HepG2 (cell line): ENCODE measurements around the gene IMP3. TPM values are rescaled to one million over a fixed set of nuclear protein-coding genes. Genes with fewer than 3 reads are reported as not detected.

Experiments
- KDM5B ChIP-seq: sonication (generic); formaldehyde crosslinking; IDR thresholded peaks from 2 replicates; pipeline ENCODE4 v1.4.0; 2020; ENCODE audit warnings: missing genetic modification reagents, mild to moderate bottlenecking, borderline replicate concordance
- PRPF4 ChIP-seq: fragments of 200-400 bp; formaldehyde crosslinking; IDR thresholded peaks from 2 replicates; pipeline ENCODE4 v1.6.1; 2016; ENCODE audit warnings: low read length, low read depth; ENCODE audit not compliant: poor library complexity, severe bottlenecking
- SRSF4 ChIP-seq: fragments of 200-400 bp; formaldehyde crosslinking; IDR thresholded peaks from one replicate; pipeline ENCODE4 v1.6.1; 2018; ENCODE audit warnings: mild to moderate bottlenecking, low read depth, low read length, moderate library complexity; ENCODE audit not compliant: poor library complexity, severe bottlenecking
- ZNF230 ChIP-seq: sonication (generic); formaldehyde crosslinking; IDR thresholded peaks from 2 replicates; pipeline ENCODE4 v1.4.0; 2020; ENCODE audit warnings: mild to moderate bottlenecking, missing genetic modification reagents
- ZNF350 ChIP-seq: sonication (generic); formaldehyde crosslinking; IDR thresholded peaks from 2 replicates; pipeline ENCODE4 v1.4.0; 2020; ENCODE audit warnings: mild to moderate bottlenecking, low read depth, missing genetic modification reagents, borderline replicate concordance
- ZNF629 ChIP-seq: sonication (generic); formaldehyde crosslinking; conservative IDR thresholded peaks from 2 replicates; pipeline ENCODE4 v1.5.0; 2020; ENCODE audit warnings: missing genetic modification reagents
- ZNF878 ChIP-seq: sonication (generic); formaldehyde crosslinking; IDR thresholded peaks from 2 replicates; pipeline ENCODE4 v1.8.1; 2023; ENCODE audit warnings: mild to moderate bottlenecking, missing genetic modification reagents, moderate library complexity
- polyA plus RNA-seq, 8 experiments: library from polyadenylated mRNA; depleted of rRNA in 3 of 8; stranded (reverse) in 7 of 8; unstranded in 1 of 8; fragments of >200 nt; fragmentation: Illumina TruSeq in 4 of 8; extraction: Trizol in 4 of 8; gene quantifications; 2 replicates each; pipeline versions ENCODE4 v1.2.1 to v1.2.3, GENCODE V29; 2011 to 2016; ENCODE audit warnings: low read depth in 4 of 8, missing spikeins in 1 of 8, mixed read lengths in 1 of 8; ENCODE audit not compliant: insufficient read depth in 1 of 8
- total RNA-seq, 5 experiments: library from RNA; depleted of rRNA; stranded (reverse); fragments of >200 nt; fragmentation: Illumina TruSeq; extraction: Trizol; gene quantifications; 2 replicates each; pipeline ENCODE4 v1.2.3, GENCODE V29; 2016; ENCODE audit warnings: low read depth in 1 of 5
- TF ChIP-seq, protein P1 (sequence below): sonication (generic); formaldehyde crosslinking; conservative IDR thresholded peaks from 2 replicates; pipeline ENCODE4 v1.4.0; 2020; ENCODE audit warnings: missing genetic modification reagents
- TF ChIP-seq, protein P2 (sequence below): sonication (generic); formaldehyde crosslinking; IDR thresholded peaks from 2 replicates; pipeline ENCODE4 v1.4.0; 2020; ENCODE audit warnings: missing genetic modification reagents, mild to moderate bottlenecking, borderline replicate concordance
- TF ChIP-seq, protein P3 (sequence below): sonication (generic); formaldehyde crosslinking; IDR thresholded peaks from 2 replicates; pipeline ENCODE4 v1.4.0; 2020; ENCODE audit warnings: missing genetic modification reagents
- TF ChIP-seq, protein P4 (sequence below): sonication (generic); formaldehyde crosslinking; IDR thresholded peaks from 2 replicates; pipeline ENCODE4 v1.4.0; 2020; ENCODE audit warnings: mild to moderate bottlenecking, missing genetic modification reagents

Gene IMP3
- total and polyA plus RNA-seq, 2 of the 13 experiments (the other 11 are each of a cell fraction or from before 2014, with no cell fraction given), result 38.3 to 143 TPM

DNA sequence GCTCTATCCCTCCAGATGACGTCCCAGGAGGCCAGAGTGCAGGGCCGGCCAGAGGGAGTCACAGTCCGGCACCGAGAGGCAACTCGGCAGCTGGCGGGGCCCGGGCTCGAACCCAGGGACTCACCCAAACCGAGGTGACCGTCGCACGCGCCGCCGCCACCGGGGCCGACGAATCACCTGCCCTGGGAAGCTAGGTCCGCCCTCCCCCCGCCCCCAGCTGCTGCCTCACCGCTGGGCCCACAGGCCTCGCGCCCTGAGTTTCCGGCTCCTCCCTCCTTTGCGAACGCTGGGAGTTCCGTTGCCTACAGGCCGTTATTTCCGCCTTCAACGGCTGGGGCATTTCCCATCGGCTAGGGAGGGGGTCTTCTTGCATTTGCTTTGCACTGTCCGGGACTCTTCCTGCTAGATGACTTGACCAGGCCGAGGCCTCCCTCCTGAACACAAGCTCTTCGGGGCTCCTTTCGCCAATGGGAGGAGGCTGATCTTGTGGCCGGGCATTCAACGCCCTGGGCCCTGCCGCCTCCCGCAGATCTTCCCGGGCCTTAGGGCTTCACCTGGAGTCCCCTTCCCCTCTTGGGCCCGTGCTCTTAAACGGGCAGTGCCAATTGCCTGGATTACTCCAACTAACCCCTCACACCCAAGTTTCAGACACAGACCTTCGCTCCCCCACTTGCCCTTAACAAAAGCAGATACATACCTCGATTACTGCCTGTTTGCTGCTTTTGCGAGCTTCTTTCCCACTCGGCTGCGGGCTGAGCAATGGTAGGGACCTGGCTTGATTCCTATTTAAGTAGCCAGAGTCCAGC lies 14.3 kb downstream of the IMP3 start, which contains the start of gene SNUPN (continued):
- TF ChIP-seq, protein P1, sequence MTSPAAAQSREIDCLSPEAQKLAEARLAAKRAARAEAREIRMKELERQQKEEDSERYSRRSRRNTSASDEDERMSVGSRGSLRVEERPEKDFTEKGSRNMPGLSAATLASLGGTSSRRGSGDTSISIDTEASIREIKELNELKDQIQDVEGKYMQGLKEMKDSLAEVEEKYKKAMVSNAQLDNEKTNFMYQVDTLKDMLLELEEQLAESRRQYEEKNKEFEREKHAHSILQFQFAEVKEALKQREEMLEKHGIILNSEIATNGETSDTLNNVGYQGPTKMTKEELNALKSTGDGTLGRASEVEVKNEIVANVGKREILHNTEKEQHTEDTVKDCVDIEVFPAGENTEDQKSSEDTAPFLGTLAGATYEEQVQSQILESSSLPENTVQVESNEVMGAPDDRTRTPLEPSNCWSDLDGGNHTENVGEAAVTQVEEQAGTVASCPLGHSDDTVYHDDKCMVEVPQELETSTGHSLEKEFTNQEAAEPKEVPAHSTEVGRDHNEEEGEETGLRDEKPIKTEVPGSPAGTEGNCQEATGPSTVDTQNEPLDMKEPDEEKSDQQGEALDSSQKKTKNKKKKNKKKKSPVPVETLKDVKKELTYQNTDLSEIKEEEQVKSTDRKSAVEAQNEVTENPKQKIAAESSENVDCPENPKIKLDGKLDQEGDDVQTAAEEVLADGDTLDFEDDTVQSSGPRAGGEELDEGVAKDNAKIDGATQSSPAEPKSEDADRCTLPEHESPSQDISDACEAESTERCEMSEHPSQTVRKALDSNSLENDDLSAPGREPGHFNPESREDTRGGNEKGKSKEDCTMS (CRISPR knock-in tag), result no peak
- peak; percentile 93; the same call in 1 of the 2 replicates for TF ChIP-seq KDM5B (CRISPR knock-in tag)
- peak; percentile 60; the same call in 1 of the 2 replicates for TF ChIP-seq ZNF350
- no peak for TF ChIP-seq SRSF4
- peak; percentile 63; the same call in 1 of the 2 replicates for TF ChIP-seq ZNF629 (CRISPR knock-in tag)
- TF ChIP-seq, protein P2, sequence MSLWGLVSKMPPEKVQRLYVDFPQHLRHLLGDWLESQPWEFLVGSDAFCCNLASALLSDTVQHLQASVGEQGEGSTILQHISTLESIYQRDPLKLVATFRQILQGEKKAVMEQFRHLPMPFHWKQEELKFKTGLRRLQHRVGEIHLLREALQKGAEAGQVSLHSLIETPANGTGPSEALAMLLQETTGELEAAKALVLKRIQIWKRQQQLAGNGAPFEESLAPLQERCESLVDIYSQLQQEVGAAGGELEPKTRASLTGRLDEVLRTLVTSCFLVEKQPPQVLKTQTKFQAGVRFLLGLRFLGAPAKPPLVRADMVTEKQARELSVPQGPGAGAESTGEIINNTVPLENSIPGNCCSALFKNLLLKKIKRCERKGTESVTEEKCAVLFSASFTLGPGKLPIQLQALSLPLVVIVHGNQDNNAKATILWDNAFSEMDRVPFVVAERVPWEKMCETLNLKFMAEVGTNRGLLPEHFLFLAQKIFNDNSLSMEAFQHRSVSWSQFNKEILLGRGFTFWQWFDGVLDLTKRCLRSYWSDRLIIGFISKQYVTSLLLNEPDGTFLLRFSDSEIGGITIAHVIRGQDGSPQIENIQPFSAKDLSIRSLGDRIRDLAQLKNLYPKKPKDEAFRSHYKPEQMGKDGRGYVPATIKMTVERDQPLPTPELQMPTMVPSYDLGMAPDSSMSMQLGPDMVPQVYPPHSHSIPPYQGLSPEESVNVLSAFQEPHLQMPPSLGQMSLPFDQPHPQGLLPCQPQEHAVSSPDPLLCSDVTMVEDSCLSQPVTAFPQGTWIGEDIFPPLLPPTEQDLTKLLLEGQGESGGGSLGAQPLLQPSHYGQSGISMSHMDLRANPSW (CRISPR knock-in tag), result peak; percentile 54; the same call in 1 of the 2 replicates
- TF ChIP-seq PRPF4, result no peak
- peak; percentile 75; the same call in 1 of the 2 replicates for TF ChIP-seq ZNF878 (CRISPR knock-in tag)
- TF ChIP-seq ZNF230 (CRISPR knock-in tag), result peak; percentile 58; the same call in 1 of the 2 replicates
- TF ChIP-seq, protein P3, sequence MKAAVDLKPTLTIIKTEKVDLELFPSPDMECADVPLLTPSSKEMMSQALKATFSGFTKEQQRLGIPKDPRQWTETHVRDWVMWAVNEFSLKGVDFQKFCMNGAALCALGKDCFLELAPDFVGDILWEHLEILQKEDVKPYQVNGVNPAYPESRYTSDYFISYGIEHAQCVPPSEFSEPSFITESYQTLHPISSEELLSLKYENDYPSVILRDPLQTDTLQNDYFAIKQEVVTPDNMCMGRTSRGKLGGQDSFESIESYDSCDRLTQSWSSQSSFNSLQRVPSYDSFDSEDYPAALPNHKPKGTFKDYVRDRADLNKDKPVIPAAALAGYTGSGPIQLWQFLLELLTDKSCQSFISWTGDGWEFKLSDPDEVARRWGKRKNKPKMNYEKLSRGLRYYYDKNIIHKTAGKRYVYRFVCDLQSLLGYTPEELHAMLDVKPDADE (CRISPR knock-in tag), result no peak
- TF ChIP-seq, protein P4, sequence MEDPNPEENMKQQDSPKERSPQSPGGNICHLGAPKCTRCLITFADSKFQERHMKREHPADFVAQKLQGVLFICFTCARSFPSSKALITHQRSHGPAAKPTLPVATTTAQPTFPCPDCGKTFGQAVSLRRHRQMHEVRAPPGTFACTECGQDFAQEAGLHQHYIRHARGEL, result no peak
